ENCODE data around the gene RS1. TPM values are rescaled to one million over a fixed set of nuclear protein-coding genes. Genes with fewer than 3 reads are reported as not detected.

Gene RS1
- total RNA-seq, 4 donors from 2014 or later: not detected

GRCh38 chrX:18681996-18682395, 10.1 kb upstream of the RS1 start:
- Histone ChIP-seq H3K36me3 (no peaks in the 10 kb centered on the region), H3K4me1 (no peaks in the 10 kb centered on the region), H3K9me3 (no peaks in the 10 kb centered on the region), H3K4me3 (no peak overlapping the region), H3K27me3 (no peaks in the 10 kb centered on the region), H3K27ac (no peak overlapping the region)
- TF ChIP-seq CTCF (IDR thresholded peaks at IDR 0.05 in 4 of 5, conservative IDR thresholded peaks at IDR 0.05 in 1 of 5): no peak
- TF ChIP-seq POLR2A (IDR thresholded peaks at IDR 0.05): no peak
- ATAC-seq: peak; percentile 41 to 56
- peak in 1 of 2 donors; percentile 29 for DNase-seq
- intact Hi-C loops (cut with DNase I; ENCODE audit: low total_unique reads): no loop called here
- in situ Hi-C loops (cut with MboI; ENCODE audit: low sequenced_read_pairs in 4 of 4): loop anchor here in 3 of 4 donors (25.0 kb wide), 2 partner anchors 205 to 270 kb away; no protein-coding TSS in a partner anchor

- H3K4me3 ChIP-seq: no peak overlapping the region
- H3K4me1 ChIP-seq: peaks cover 0 to 4% of the 10 kb centered on the region in 2 donors
- H3K27ac ChIP-seq: no peak overlapping the region
- intact Hi-C loops (cut with DNase I; ENCODE audit: low total_unique reads) (loop anchor here (10.0 kb wide), 1 partner anchor 667 kb away; the partner anchor contains the start of gene PDHA1), in situ Hi-C loops (cut with MboI; ENCODE audit: low sequenced_read_pairs in 4 of 4) (loop anchor here in 3 of 4 donors (25.0 kb wide), 2 partner anchors 210 to 265 kb away; no protein-coding TSS in a partner anchor)
- no peaks in the 10 kb centered on the region for H3K27me3 ChIP-seq
- TF ChIP-seq CTCF (IDR thresholded peaks at IDR 0.05 in 4 of 5, conservative IDR thresholded peaks at IDR 0.05 in 1 of 5): no peak
- TF ChIP-seq POLR2A (IDR thresholded peaks at IDR 0.05): no peak
- DNase-seq (no peak), ATAC-seq (no peak)
- no peaks in the 10 kb centered on the region for H3K36me3 ChIP-seq
- no peaks in the 10 kb centered on the region for H3K9me3 ChIP-seq
These were observed 5.4 kb upstream of the RS1 start for GRCh38 chrX:18677161-18677869.

- Histone ChIP-seq H3K36me3 (no peaks in the 10 kb centered on the region), H3K4me1 (peaks cover 0 to 4% of the 10 kb centered on the region in 2 donors), H3K4me3 (no peak overlapping the region), H3K27ac (no peak overlapping the region), H3K9me3 (no peaks in the 10 kb centered on the region), H3K27me3 (no peaks in the 10 kb centered on the region)
- in situ Hi-C loops (cut with MboI; ENCODE audit: low sequenced_read_pairs in 4 of 4) (loop anchor here in 3 of 4 donors (25.0 kb wide), 2 partner anchors 211 to 264 kb away; no protein-coding TSS in a partner anchor), intact Hi-C loops (cut with DNase I; ENCODE audit: low total_unique reads) (loop anchor here (10.0 kb wide), 1 partner anchor 668 kb away; the partner anchor contains the start of gene PDHA1)
- TF ChIP-seq CTCF (IDR thresholded peaks at IDR 0.05 in 4 of 5, conservative IDR thresholded peaks at IDR 0.05 in 1 of 5) (peak in 2 of 5 experiments; percentile 15 to 29), POLR2A (IDR thresholded peaks at IDR 0.05) (no peak)
- no peak for ATAC-seq
- no peak for DNase-seq
These were observed 4.6 kb upstream of the RS1 start for GRCh38 chrX:18676470-18676869.

- no peak for ATAC-seq
- Histone ChIP-seq H3K4me3 (no peak overlapping the region), H3K27me3 (no peaks in the 10 kb centered on the region), H3K36me3 (no peaks in the 10 kb centered on the region), H3K27ac (peak overlapping the region in 1 of 4 donors; percentile 89), H3K9me3 (no peaks in the 10 kb centered on the region), H3K4me1 (peaks cover 0 to 4% of the 10 kb centered on the region in 2 donors)
- TF ChIP-seq POLR2A (IDR thresholded peaks at IDR 0.05): no peak
- no peak for TF ChIP-seq CTCF (IDR thresholded peaks at IDR 0.05 in 4 of 5, conservative IDR thresholded peaks at IDR 0.05 in 1 of 5)
- no peak for DNase-seq
- intact Hi-C loops (cut with DNase I; ENCODE audit: low total_unique reads) (loop anchor here (10.0 kb wide), 1 partner anchor 669 kb away; the partner anchor contains the start of gene PDHA1), in situ Hi-C loops (cut with MboI; ENCODE audit: low sequenced_read_pairs in 4 of 4) (loop anchor here in 3 of 4 donors (25.0 kb wide), 2 partner anchors 211 to 264 kb away; no protein-coding TSS in a partner anchor)
These were observed 4.1 kb upstream of the RS1 start for GRCh38 chrX:18676050-18676449.
